ENCODE measurements around the gene SUGCT. TPM values are rescaled to one million over a fixed set of nuclear protein-coding genes. Genes with fewer than 3 reads are reported as not detected.

Gene SUGCT
- total RNA-seq, 2 experiments from 2014 or later = not detected

- H3K4me3 ChIP-seq (ENCODE audit: low read depth, low read length, poor library complexity, severe bottlenecking) = no peak overlapping the region
- no peaks in the 10 kb centered on the region for H3K9me3 ChIP-seq (ENCODE audit: low read length)
- H2AFZ ChIP-seq (ENCODE audit: low read length) = no peak overlapping the region
- CTCF ChIA-PET (ENCODE audit: unreplicated experiment) = no interaction called here
- no peaks in the 10 kb centered on the region for H3K79me2 ChIP-seq (ENCODE audit: insufficient read depth, low read depth, low read length)
- H3K9me2 ChIP-seq (ENCODE audit: insufficient read depth, low read length) = no peaks in the 10 kb centered on the region
- intact Hi-C loops (cut with micrococcal nuclease; ENCODE audit: unreplicated experiment) = no loop called here
- H3K4me2 ChIP-seq (ENCODE audit: low read length) = no peak overlapping the region
- POLR2A ChIA-PET = no interaction called here
- no peaks in the 10 kb centered on the region for H4K20me1 ChIP-seq (ENCODE audit: insufficient read depth, low read length)
- H3K36me3 ChIP-seq (ENCODE audit: insufficient read depth, low read length) = no peaks in the 10 kb centered on the region
- TF ChIP-seq, protein P1, sequence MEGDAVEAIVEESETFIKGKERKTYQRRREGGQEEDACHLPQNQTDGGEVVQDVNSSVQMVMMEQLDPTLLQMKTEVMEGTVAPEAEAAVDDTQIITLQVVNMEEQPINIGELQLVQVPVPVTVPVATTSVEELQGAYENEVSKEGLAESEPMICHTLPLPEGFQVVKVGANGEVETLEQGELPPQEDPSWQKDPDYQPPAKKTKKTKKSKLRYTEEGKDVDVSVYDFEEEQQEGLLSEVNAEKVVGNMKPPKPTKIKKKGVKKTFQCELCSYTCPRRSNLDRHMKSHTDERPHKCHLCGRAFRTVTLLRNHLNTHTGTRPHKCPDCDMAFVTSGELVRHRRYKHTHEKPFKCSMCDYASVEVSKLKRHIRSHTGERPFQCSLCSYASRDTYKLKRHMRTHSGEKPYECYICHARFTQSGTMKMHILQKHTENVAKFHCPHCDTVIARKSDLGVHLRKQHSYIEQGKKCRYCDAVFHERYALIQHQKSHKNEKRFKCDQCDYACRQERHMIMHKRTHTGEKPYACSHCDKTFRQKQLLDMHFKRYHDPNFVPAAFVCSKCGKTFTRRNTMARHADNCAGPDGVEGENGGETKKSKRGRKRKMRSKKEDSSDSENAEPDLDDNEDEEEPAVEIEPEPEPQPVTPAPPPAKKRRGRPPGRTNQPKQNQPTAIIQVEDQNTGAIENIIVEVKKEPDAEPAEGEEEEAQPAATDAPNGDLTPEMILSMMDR (conservative IDR thresholded peaks at IDR 0.05; ENCODE audit: low read length) = no peak
- TF ChIP-seq EZH2phosphoT487 (IDR thresholded peaks at IDR 0.05; ENCODE audit: borderline replicate concordance, low read depth, low read length) = no peak
- no peaks in the 10 kb centered on the region for H3K4me1 ChIP-seq (ENCODE audit: insufficient read depth, low read length, poor library complexity, severe bottlenecking)
- no TSS peak for BruUV-seq (replicated peaks)
- H3K27ac ChIP-seq (ENCODE audit: low read depth, low read length, poor library complexity, severe bottlenecking) = no peak overlapping the region
- DNase-seq (ENCODE audit: low spot score) = no peak
These were observed 434.5 kb downstream of the SUGCT start for GRCh38 chr7:40569326-40569725.

DNA sequence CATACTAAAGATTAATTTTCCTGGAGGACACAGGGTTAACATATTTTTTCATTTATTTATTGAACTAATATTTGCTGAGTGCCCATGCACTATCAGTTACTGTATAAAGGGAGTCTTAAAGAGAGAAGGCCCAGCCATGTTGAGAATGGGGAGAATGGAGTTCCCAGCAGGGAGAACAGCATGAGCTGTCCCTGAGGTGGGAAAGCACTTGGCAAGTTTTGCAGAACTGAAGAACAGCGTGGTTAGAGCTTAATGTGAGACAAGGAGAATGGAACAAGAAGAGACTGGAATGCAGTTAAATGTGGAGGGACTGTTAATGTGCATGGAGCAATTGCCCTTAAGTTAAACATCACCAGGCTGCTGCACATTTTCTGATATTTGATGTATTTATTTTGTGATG is 435.4 kb downstream of the SUGCT start:
- CTCF ChIA-PET (ENCODE audit: unreplicated experiment) = no interaction called here
- POLR2A ChIA-PET = no interaction called here

GRCh38 chr7:40571796-40572195 is 437.0 kb downstream of the SUGCT start:
- Histone ChIP-seq H3K4me2 (ENCODE audit: low read length) (no peak overlapping the region), H3K36me3 (ENCODE audit: insufficient read depth, low read length) (no peaks in the 10 kb centered on the region), H2AFZ (ENCODE audit: low read length) (no peak overlapping the region), H3K4me1 (ENCODE audit: insufficient read depth, low read length, poor library complexity, severe bottlenecking) (no peaks in the 10 kb centered on the region), H4K20me1 (ENCODE audit: insufficient read depth, low read length) (no peaks in the 10 kb centered on the region), H3K9me2 (ENCODE audit: insufficient read depth, low read length) (no peaks in the 10 kb centered on the region), H3K79me2 (ENCODE audit: insufficient read depth, low read depth, low read length) (no peaks in the 10 kb centered on the region), H3K4me3 (ENCODE audit: low read depth, low read length, poor library complexity, severe bottlenecking) (no peak overlapping the region), H3K27ac (ENCODE audit: low read depth, low read length, poor library complexity, severe bottlenecking) (no peak overlapping the region), H3K9me3 (ENCODE audit: low read length) (no peaks in the 10 kb centered on the region)
- no TSS peak for BruUV-seq (replicated peaks)
- CTCF ChIA-PET (ENCODE audit: unreplicated experiment) = no interaction called here
- TF ChIP-seq, protein P1 (conservative IDR thresholded peaks at IDR 0.05; ENCODE audit: low read length) = no peak
- no peak for TF ChIP-seq EZH2phosphoT487 (IDR thresholded peaks at IDR 0.05; ENCODE audit: borderline replicate concordance, low read depth, low read length)
- intact Hi-C loops (cut with micrococcal nuclease; ENCODE audit: unreplicated experiment) = no loop called here
- no peak for DNase-seq (ENCODE audit: low spot score)
- POLR2A ChIA-PET = interaction anchor here (0.6 to 0.7 kb wide), 2 partner anchors 24 to 1284 kb away, joined by 4 to 5 read pairs; no protein-coding TSS in a partner anchor

More for the DNA sequence above, 435.4 kb downstream of the SUGCT start:
- no peak for TF ChIP-seq EZH2phosphoT487 (IDR thresholded peaks at IDR 0.05; ENCODE audit: borderline replicate concordance, low read depth, low read length)
- TF ChIP-seq, protein P1 (conservative IDR thresholded peaks at IDR 0.05; ENCODE audit: low read length) = no peak
- DNase-seq (ENCODE audit: low spot score) = no peak
- Histone ChIP-seq H3K9me2 (ENCODE audit: insufficient read depth, low read length) (no peaks in the 10 kb centered on the region), H3K4me1 (ENCODE audit: insufficient read depth, low read length, poor library complexity, severe bottlenecking) (no peaks in the 10 kb centered on the region), H4K20me1 (ENCODE audit: insufficient read depth, low read length) (no peaks in the 10 kb centered on the region), H3K4me2 (ENCODE audit: low read length) (no peak overlapping the region), H2AFZ (ENCODE audit: low read length) (no peak overlapping the region), H3K4me3 (ENCODE audit: low read depth, low read length, poor library complexity, severe bottlenecking) (no peak overlapping the region), H3K79me2 (ENCODE audit: insufficient read depth, low read depth, low read length) (no peaks in the 10 kb centered on the region), H3K9me3 (ENCODE audit: low read length) (no peaks in the 10 kb centered on the region), H3K27ac (ENCODE audit: low read depth, low read length, poor library complexity, severe bottlenecking) (no peak overlapping the region), H3K36me3 (ENCODE audit: insufficient read depth, low read length) (no peaks in the 10 kb centered on the region)
- BruUV-seq (replicated peaks) = no TSS peak
- intact Hi-C loops (cut with micrococcal nuclease; ENCODE audit: unreplicated experiment) = no loop called here

Data from OCI-LY7 (cell line).